HEK293 (cell line): ENCODE data around the gene TRNAU1AP.
A peak's percentile ranks its signal among the peaks of the same experiment; 100 is the strongest.

Experiments
- CTCF ChIA-PET: fragments of 350-600 bp; formaldehyde crosslinking; extraction: SDS; loops from one replicate; lab custom pipeline; 2021; ENCODE audit warnings: antibody characterized with exemption; lab: Yijun Ruan, JAX
- POLR2A ChIA-PET: fragments of 300-600 bp; formaldehyde crosslinking; extraction: SDS; loops from one replicate; lab custom pipeline; 2020; ENCODE audit warnings: antibody characterized with exemption, inconsistent platforms; lab: Yijun Ruan, JAX
- H3K27ac ChIP-seq: fragments of 200-500 bp; sonication (Bioruptor generic); 2 replicates; pipeline ENCODE4 v1.5.1; 2014; ENCODE audit warnings: low read depth, low read length, control low read depth, inconsistent platforms; ENCODE audit errors: extremely low read depth
- H3K36me3 ChIP-seq, 2 experiments: fragments of 200-500 bp in 1 of 2; sonication (Bioruptor generic) in 1 of 2; 1 replicate in 1 of 2; 2 replicates in 1 of 2; pipeline ENCODE4 v1.5.1; 2014 to 2017; ENCODE audit warnings: inconsistent platforms in 2 of 2, low read length in 2 of 2; ENCODE audit not compliant: control insufficient read depth in 2 of 2, insufficient read depth in 1 of 2
- H3K4me1 ChIP-seq: fragments of 200-500 bp; sonication (Bioruptor generic); 2 replicates; pipeline ENCODE4 v1.5.1; 2014; ENCODE audit warnings: mild to moderate bottlenecking, low read length, inconsistent platforms; ENCODE audit not compliant: control insufficient read depth, insufficient read depth
- H3K4me3 ChIP-seq: 2 replicates; pipeline ENCODE4 v1.5.1; 2011; ENCODE audit warnings: low read depth, mild to moderate bottlenecking, control low read depth, low read length, moderate library complexity
- H3K9me3 ChIP-seq: fragments of 200-500 bp; sonication (Bioruptor generic); 2 replicates; pipeline ENCODE4 v1.5.1; 2014; ENCODE audit warnings: low read depth, low read length, inconsistent platforms; ENCODE audit not compliant: control insufficient read depth, insufficient read depth
- TRIM28 ChIP-seq: IDR thresholded peaks from 2 replicates; pipeline ENCODE4 v1.6.1; 2011; ENCODE audit warnings: low read length, control low read depth, borderline replicate concordance
- WT1 ChIP-seq: fragments of 450-650 bp; formaldehyde crosslinking; IDR thresholded peaks from 2 replicates; pipeline ENCODE4 v1.5.1; 2016; ENCODE audit warnings: missing biosample characterization, missing genetic modification characterization
- ZNF114 ChIP-seq: fragments of 450-650 bp; formaldehyde crosslinking; IDR thresholded peaks from 2 replicates; pipeline ENCODE4 v1.5.0; 2017; ENCODE audit warnings: missing biosample characterization, missing genetic modification characterization
- ZNF140 ChIP-seq: fragments of 450-650 bp; formaldehyde crosslinking; IDR thresholded peaks from 2 replicates; pipeline ENCODE4 v1.5.1; 2016; ENCODE audit warnings: missing biosample characterization, missing genetic modification characterization
- ZNF16 ChIP-seq: fragments of 450-650 bp; formaldehyde crosslinking; IDR thresholded peaks from 2 replicates; pipeline ENCODE4 v1.5.1; 2016; ENCODE audit warnings: low read depth, missing biosample characterization, missing genetic modification characterization
- ZNF174 ChIP-seq: fragments of 450-650 bp; formaldehyde crosslinking; IDR thresholded peaks from 2 replicates; pipeline ENCODE4 v1.5.0; 2017; ENCODE audit warnings: missing biosample characterization, mild to moderate bottlenecking, missing genetic modification characterization
- ZNF184 ChIP-seq: fragments of 450-650 bp; IDR thresholded peaks from 2 replicates; pipeline ENCODE4 v1.5.1; 2018; ENCODE audit warnings: missing biosample characterization, mild to moderate bottlenecking, missing genetic modification characterization
- ZNF23 ChIP-seq: fragments of 450-650 bp; formaldehyde crosslinking; IDR thresholded peaks from 2 replicates; pipeline ENCODE4 v1.5.1; 2016; ENCODE audit warnings: missing biosample characterization, missing genetic modification characterization, borderline replicate concordance
- ZNF292 ChIP-seq: fragments of 450-650 bp; formaldehyde crosslinking; IDR thresholded peaks from 2 replicates; pipeline ENCODE4 v1.5.1; 2016; ENCODE audit warnings: low read depth, missing biosample characterization, missing genetic modification characterization, borderline replicate concordance
- ZNF341 ChIP-seq: fragments of 450-650 bp; formaldehyde crosslinking; IDR thresholded peaks from 2 replicates; pipeline ENCODE4; 2016; ENCODE audit warnings: low read depth, missing biosample characterization, missing genetic modification characterization
- ZNF350 ChIP-seq: fragments of 450-650 bp; formaldehyde crosslinking; IDR thresholded peaks from 2 replicates; pipeline ENCODE4 v1.5.0; 2017; ENCODE audit warnings: missing biosample characterization, mild to moderate bottlenecking, missing genetic modification characterization
- ZNF37A ChIP-seq: fragments of 450-650 bp; IDR thresholded peaks from 2 replicates; pipeline ENCODE4 v1.5.1; 2018; ENCODE audit warnings: missing biosample characterization, missing genetic modification characterization
- ZNF473 ChIP-seq: fragments of 450-650 bp; formaldehyde crosslinking; IDR thresholded peaks from 2 replicates; pipeline ENCODE4 v1.5.1; 2017; ENCODE audit warnings: missing biosample characterization, missing genetic modification characterization
- ZNF529 ChIP-seq: fragments of 450-650 bp; formaldehyde crosslinking; IDR thresholded peaks from 2 replicates; pipeline ENCODE4 v1.5.1; 2017; ENCODE audit warnings: missing genetic modification characterization, missing biosample characterization; ENCODE audit not compliant: insufficient replicate concordance
- ZNF596 ChIP-seq: fragments of 450-650 bp; IDR thresholded peaks from 2 replicates; pipeline ENCODE4 v1.5.0; 2018; ENCODE audit warnings: missing biosample characterization, mild to moderate bottlenecking, missing genetic modification characterization, moderate library complexity
- ZNF629 ChIP-seq: fragments of 450-650 bp; formaldehyde crosslinking; IDR thresholded peaks from 2 replicates; pipeline ENCODE4 v1.5.1; 2017; ENCODE audit warnings: missing biosample characterization, missing genetic modification characterization
- TF ChIP-seq, protein P1 (sequence below): fragments of 450-650 bp; formaldehyde crosslinking; IDR thresholded peaks from 2 replicates; pipeline ENCODE4 v1.5.1; 2016; ENCODE audit warnings: missing biosample characterization, missing genetic modification characterization
- TF ChIP-seq, protein P2 (sequence below): fragments of 450-650 bp; formaldehyde crosslinking; IDR thresholded peaks from 2 replicates; pipeline ENCODE4 v1.5.1; 2016; ENCODE audit warnings: missing biosample characterization, missing genetic modification characterization
- TF ChIP-seq, protein P3 (sequence below): fragments of 450-650 bp; formaldehyde crosslinking; IDR thresholded peaks from 2 replicates; pipeline ENCODE4; 2016; ENCODE audit warnings: missing biosample characterization, missing genetic modification characterization
- TF ChIP-seq, protein P4 (sequence below): fragments of 450-650 bp; formaldehyde crosslinking; IDR thresholded peaks from 2 replicates; pipeline ENCODE4 v1.5.1; 2016; ENCODE audit warnings: missing biosample characterization, missing genetic modification characterization, borderline replicate concordance
- TF ChIP-seq, protein P5 (sequence below): fragments of 450-650 bp; formaldehyde crosslinking; IDR thresholded peaks from 2 replicates; pipeline ENCODE4 v1.5.1; 2016; ENCODE audit warnings: missing biosample characterization, missing genetic modification characterization
- TF ChIP-seq, protein P6 (sequence below): fragments of 450-650 bp; formaldehyde crosslinking; IDR thresholded peaks from 2 replicates; pipeline ENCODE4 v1.5.1; 2017; ENCODE audit warnings: missing biosample characterization, mild to moderate bottlenecking, missing genetic modification characterization, moderate library complexity

Gene TRNAU1AP

DNA sequence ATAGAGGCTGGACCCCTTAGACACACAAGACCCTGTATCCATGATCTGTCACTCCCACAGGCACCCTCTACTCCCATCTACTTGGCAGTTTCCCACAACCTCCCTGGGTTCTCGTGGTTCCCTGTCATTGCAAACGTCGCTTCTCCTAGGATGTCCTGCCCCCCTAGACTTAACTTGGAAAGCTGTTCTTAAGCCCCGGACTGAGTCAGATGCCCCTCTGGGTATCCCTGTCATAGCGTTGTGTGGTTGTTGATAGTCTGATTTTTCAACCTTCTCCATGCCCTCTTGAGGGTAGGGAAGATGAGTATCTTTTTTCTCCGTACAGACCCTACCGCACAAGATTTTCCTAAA is 35.3 kb upstream of the TRNAU1AP start (continued):
- TF ChIP-seq TRIM28 (no peak), WT1 (tag by site-specific recombination) (peak; percentile 68), ZNF114 (tag by site-specific recombination) (no peak), ZNF140 (tag by site-specific recombination) (no peak), ZNF174 (tag by site-specific recombination) (no peak), ZNF473 (tag by site-specific recombination) (no peak), ZNF292 (no peak)
- TF ChIP-seq, protein P1, sequence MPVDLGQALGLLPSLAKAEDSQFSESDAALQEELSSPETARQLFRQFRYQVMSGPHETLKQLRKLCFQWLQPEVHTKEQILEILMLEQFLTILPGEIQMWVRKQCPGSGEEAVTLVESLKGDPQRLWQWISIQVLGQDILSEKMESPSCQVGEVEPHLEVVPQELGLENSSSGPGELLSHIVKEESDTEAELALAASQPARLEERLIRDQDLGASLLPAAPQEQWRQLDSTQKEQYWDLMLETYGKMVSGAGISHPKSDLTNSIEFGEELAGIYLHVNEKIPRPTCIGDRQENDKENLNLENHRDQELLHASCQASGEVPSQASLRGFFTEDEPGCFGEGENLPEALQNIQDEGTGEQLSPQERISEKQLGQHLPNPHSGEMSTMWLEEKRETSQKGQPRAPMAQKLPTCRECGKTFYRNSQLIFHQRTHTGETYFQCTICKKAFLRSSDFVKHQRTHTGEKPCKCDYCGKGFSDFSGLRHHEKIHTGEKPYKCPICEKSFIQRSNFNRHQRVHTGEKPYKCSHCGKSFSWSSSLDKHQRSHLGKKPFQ: no peak
- TF ChIP-seq, protein P2, sequence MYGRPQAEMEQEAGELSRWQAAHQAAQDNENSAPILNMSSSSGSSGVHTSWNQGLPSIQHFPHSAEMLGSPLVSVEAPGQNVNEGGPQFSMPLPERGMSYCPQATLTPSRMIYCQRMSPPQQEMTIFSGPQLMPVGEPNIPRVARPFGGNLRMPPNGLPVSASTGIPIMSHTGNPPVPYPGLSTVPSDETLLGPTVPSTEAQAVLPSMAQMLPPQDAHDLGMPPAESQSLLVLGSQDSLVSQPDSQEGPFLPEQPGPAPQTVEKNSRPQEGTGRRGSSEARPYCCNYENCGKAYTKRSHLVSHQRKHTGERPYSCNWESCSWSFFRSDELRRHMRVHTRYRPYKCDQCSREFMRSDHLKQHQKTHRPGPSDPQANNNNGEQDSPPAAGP: no peak
- TF ChIP-seq, protein P3, sequence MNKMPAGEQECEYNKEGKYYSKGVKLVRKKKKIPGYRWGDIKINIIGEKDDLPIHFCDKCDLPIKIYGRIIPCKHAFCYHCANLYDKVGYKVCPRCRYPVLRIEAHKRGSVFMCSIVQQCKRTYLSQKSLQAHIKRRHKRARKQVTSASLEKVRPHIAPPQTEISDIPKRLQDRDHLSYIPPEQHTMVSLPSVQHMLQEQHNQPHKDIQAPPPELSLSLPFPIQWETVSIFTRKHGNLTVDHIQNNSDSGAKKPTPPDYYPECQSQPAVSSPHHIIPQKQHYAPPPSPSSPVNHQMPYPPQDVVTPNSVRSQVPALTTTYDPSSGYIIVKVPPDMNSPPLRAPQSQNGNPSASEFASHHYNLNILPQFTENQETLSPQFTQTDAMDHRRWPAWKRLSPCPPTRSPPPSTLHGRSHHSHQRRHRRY (tag by site-specific recombination): no peak

DNA sequence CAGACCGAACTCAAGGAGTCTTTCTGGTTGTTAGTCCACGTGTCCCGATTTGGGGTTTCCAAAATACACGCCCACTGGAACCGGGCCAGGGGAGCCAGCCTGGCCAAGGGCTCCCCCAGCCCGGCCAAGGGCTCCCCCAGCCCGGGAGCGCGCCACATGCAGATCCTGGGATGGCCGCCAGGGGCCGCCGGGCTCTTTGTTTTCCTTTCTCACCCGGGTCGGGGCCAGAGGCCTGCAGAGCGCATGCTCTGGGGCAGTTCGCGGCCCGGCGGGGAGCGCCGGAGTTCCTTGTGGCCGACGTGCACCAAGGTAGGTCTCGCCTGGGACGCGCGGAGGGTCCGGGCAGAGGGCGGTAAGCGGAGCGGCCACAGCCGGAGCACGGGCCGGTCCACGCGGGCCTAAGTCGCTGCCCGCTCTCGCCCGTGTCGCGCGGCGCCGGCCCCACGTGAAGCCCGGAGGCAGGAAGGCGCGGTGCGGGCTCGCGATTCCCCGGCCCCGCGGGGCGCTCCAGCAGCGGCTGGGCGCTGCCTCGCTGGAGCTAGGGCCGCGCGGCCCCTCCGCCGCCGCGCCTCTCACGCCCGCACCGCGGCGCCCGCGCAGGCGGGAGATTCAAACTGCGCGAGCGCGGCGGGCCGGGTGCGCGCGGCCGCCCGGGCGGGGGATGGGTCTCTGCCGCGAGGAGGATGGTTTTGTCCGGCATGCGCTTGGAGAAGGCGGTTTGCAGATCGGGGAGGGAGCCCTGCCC is 34.7 kb upstream of the TRNAU1AP start:
- H3K4me3 ChIP-seq: peak overlapping the region; percentile 71
- H3K36me3 ChIP-seq: peaks cover 5 to 35% of the 10 kb centered on the region in 2 experiments; a peak in 2 of 3 replicates
- CTCF ChIA-PET: interaction anchor here (0.6 to 1.2 kb wide), 9 partner anchors 10 to 359 kb away, joined by 3 to 4 read pairs (median 3); no protein-coding TSS in a partner anchor
- H3K4me1 ChIP-seq: no peaks in the 10 kb centered on the region
- POLR2A ChIA-PET: interaction anchor here (0.6 to 5.7 kb wide), 4 partner anchors 11 to 159 kb away, joined by 3 to 34 read pairs (median 7); partner anchors contain the start of gene RCC1
- no peaks in the 10 kb centered on the region for H3K9me3 ChIP-seq
- H3K27ac ChIP-seq: peak overlapping the region; percentile 94
- TF ChIP-seq ZNF629 (tag by site-specific recombination) (peak; percentile 44), ZNF292 (no peak), ZNF37A (tag by site-specific recombination) (no peak), ZNF184 (0 out of 2 replicates have a peak, but pooled peaks have one; percentile 27), ZNF350 (tag by site-specific recombination) (no peak), ZNF529 (tag by site-specific recombination) (no peak), ZNF23 (tag by site-specific recombination) (no peak), ZNF341 (tag by site-specific recombination) (0 out of 2 replicates have a peak, but pooled peaks have one; percentile 5), ZNF596 (peak; percentile 14; the same call in 1 of the 2 replicates), ZNF16 (tag by site-specific recombination) (no peak)
- TF ChIP-seq, protein P4, sequence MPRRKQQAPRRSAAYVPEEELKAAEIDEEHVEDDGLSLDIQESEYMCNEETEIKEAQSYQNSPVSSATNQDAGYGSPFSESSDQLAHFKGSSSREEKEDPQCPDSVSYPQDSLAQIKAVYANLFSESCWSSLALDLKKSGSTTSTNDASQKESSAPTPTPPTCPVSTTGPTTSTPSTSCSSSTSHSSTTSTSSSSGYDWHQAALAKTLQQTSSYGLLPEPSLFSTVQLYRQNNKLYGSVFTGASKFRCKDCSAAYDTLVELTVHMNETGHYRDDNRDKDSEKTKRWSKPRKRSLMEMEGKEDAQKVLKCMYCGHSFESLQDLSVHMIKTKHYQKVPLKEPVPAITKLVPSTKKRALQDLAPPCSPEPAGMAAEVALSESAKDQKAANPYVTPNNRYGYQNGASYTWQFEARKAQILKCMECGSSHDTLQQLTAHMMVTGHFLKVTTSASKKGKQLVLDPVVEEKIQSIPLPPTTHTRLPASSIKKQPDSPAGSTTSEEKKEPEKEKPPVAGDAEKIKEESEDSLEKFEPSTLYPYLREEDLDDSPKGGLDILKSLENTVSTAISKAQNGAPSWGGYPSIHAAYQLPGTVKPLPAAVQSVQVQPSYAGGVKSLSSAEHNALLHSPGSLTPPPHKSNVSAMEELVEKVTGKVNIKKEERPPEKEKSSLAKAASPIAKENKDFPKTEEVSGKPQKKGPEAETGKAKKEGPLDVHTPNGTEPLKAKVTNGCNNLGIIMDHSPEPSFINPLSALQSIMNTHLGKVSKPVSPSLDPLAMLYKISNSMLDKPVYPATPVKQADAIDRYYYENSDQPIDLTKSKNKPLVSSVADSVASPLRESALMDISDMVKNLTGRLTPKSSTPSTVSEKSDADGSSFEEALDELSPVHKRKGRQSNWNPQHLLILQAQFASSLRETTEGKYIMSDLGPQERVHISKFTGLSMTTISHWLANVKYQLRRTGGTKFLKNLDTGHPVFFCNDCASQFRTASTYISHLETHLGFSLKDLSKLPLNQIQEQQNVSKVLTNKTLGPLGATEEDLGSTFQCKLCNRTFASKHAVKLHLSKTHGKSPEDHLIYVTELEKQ (tag by site-specific recombination): no peak; the same call in 1 of the 2 replicates
- TF ChIP-seq, protein P5, sequence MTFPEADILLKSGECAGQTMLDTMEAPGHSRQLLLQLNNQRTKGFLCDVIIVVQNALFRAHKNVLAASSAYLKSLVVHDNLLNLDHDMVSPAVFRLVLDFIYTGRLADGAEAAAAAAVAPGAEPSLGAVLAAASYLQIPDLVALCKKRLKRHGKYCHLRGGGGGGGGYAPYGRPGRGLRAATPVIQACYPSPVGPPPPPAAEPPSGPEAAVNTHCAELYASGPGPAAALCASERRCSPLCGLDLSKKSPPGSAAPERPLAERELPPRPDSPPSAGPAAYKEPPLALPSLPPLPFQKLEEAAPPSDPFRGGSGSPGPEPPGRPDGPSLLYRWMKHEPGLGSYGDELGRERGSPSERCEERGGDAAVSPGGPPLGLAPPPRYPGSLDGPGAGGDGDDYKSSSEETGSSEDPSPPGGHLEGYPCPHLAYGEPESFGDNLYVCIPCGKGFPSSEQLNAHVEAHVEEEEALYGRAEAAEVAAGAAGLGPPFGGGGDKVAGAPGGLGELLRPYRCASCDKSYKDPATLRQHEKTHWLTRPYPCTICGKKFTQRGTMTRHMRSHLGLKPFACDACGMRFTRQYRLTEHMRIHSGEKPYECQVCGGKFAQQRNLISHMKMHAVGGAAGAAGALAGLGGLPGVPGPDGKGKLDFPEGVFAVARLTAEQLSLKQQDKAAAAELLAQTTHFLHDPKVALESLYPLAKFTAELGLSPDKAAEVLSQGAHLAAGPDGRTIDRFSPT (tag by site-specific recombination): 0 out of 2 replicates have a peak, but pooled peaks have one; percentile 6
- TF ChIP-seq, protein P2: 0 out of 2 replicates have a peak, but pooled peaks have one; percentile 35
- TF ChIP-seq, protein P6, sequence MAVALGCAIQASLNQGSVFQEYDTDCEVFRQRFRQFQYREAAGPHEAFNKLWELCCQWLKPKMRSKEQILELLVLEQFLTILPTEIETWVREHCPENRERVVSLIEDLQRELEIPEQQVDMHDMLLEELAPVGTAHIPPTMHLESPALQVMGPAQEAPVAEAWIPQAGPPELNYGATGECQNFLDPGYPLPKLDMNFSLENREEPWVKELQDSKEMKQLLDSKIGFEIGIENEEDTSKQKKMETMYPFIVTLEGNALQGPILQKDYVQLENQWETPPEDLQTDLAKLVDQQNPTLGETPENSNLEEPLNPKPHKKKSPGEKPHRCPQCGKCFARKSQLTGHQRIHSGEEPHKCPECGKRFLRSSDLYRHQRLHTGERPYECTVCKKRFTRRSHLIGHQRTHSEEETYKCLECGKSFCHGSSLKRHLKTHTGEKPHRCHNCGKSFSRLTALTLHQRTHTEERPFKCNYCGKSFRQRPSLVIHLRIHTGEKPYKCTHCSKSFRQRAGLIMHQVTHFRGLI (tag by site-specific recombination): peak; percentile 76
